IMR-90 (cell line): ENCODE results near the gene PCCB.

Experiments used
- POLR2A ChIP-seq: IDR thresholded peaks from 2 replicates; pipeline ENCODE4 v1.6.1; 2012; ENCODE audit warnings: mild to moderate bottlenecking, low read depth, low read length
- RAD21 ChIP-seq: IDR thresholded peaks from 2 replicates; pipeline ENCODE4 v1.6.1; 2012; ENCODE audit warnings: low read length, improper control_type of control experiment
- RFX5 ChIP-seq: IDR thresholded peaks from 2 replicates; pipeline ENCODE4 v1.8.0; 2012; ENCODE audit warnings: low read depth, mild to moderate bottlenecking, low read length, moderate library complexity
- TF ChIP-seq, protein P1 (sequence below): conservative IDR thresholded peaks from 2 replicates; pipeline ENCODE4 v1.5.1; 2012; ENCODE audit warnings: mild to moderate bottlenecking, low read depth, low read length, improper control_type of control experiment

- TF ChIP-seq RAD21 = no peak
- TF ChIP-seq, protein P1, sequence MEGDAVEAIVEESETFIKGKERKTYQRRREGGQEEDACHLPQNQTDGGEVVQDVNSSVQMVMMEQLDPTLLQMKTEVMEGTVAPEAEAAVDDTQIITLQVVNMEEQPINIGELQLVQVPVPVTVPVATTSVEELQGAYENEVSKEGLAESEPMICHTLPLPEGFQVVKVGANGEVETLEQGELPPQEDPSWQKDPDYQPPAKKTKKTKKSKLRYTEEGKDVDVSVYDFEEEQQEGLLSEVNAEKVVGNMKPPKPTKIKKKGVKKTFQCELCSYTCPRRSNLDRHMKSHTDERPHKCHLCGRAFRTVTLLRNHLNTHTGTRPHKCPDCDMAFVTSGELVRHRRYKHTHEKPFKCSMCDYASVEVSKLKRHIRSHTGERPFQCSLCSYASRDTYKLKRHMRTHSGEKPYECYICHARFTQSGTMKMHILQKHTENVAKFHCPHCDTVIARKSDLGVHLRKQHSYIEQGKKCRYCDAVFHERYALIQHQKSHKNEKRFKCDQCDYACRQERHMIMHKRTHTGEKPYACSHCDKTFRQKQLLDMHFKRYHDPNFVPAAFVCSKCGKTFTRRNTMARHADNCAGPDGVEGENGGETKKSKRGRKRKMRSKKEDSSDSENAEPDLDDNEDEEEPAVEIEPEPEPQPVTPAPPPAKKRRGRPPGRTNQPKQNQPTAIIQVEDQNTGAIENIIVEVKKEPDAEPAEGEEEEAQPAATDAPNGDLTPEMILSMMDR = no peak
- no peak for TF ChIP-seq POLR2A
- TF ChIP-seq RFX5 = no peak
Observed at GRCh38 chr3:136377508-136377907, 127.4 kb downstream of the PCCB start.
